ENCODE data around the gene RYR2. TPM values are rescaled to one million over a fixed set of nuclear protein-coding genes. Genes with fewer than 3 reads are reported as not detected.

Gene RYR2
- total and polyA plus RNA-seq, 2 of the 8 experiments (the other 6 are each of a cell fraction or from before 2014, with no cell fraction given): 1.3 to 4.4 TPM

DNA sequence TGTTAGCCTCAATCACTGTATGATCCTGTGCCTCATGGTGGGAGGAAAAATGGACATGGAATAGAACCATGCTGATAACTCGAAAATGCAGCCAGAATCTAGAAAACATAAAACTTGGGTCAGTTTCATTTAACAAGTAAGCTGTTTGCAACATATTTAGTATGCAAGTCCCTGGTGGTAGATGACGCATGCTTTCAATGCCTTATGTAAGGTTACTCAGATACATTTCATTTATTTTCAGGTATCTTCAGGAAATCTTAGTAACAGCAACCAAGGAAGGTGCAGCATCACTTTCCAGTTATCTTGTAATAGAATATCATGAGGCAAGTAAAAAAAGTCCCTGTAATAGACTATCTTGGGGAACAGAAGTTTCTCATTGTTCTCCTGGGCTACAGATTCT, 92.9 kb downstream of the RYR2 start:
- no peak for FAIRE-seq
- no peak overlapping the region for H4K8ac ChIP-seq (ENCODE audit: extremely low read depth, insufficient read depth, low read length)
- CTCF ChIA-PET (ENCODE audit: partially characterized antibody): interaction anchor here (1.0 to 1.1 kb wide), 2 partner anchors 9 to 99 kb away, joined by 4 read pairs; no protein-coding TSS in a partner anchor
- TF ChIP-seq SAP30 (IDR thresholded peaks at IDR 0.05; ENCODE audit: insufficient read depth, insufficient replicate concordance, low read length) (no peak), FOSL1 (IDR thresholded peaks at IDR 0.05; ENCODE audit: insufficient read depth, low read depth, low read length) (no peak), RFX5 (IDR thresholded peaks at IDR 0.05; ENCODE audit: borderline replicate concordance, low read depth, low read length) (no peak), ZNF274 (IDR thresholded peaks at IDR 0.05; ENCODE audit: borderline replicate concordance, extremely low read depth, low read length) (no peak)
- TF ChIP-seq, protein P1, sequence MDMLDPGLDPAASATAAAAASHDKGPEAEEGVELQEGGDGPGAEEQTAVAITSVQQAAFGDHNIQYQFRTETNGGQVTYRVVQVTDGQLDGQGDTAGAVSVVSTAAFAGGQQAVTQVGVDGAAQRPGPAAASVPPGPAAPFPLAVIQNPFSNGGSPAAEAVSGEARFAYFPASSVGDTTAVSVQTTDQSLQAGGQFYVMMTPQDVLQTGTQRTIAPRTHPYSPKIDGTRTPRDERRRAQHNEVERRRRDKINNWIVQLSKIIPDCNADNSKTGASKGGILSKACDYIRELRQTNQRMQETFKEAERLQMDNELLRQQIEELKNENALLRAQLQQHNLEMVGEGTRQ (IDR thresholded peaks at IDR 0.05; ENCODE audit: low read length): no peak

More for the DNA sequence above, 92.9 kb downstream of the RYR2 start:
- H3K36me3 ChIP-seq (ENCODE audit: control insufficient read depth in 2 of 4, insufficient read depth in 4 of 4, low read length in 3 of 4): no peaks in the 10 kb centered on the region; a peak in 1 of 8 replicates
- H3K18ac ChIP-seq (ENCODE audit: extremely low read depth, low read length): no peak overlapping the region
- H3K9me3 ChIP-seq (ENCODE audit: insufficient read depth in 2 of 2, low read depth in 1 of 2, low read length in 1 of 2): peaks cover 9 to 14% of the 10 kb centered on the region in 2 experiments; a peak in 2 of 4 replicates
- no peak overlapping the region for H4K91ac ChIP-seq (replicated peaks; ENCODE audit: insufficient read length, low read length)
- no peak for DNase-seq (ENCODE audit: low read depth in 1 of 2, low spot score in 2 of 2)
- H2BK20ac ChIP-seq (ENCODE audit: low read length): no peak overlapping the region
- H2BK12ac ChIP-seq (ENCODE audit: low read depth, low read length): no peak overlapping the region
- no peak overlapping the region for H3K4ac ChIP-seq (replicated peaks; ENCODE audit: insufficient read length, low read depth, low read length)
- POLR2A ChIA-PET (ENCODE audit: partially characterized antibody): no interaction called here
- no peaks in the 10 kb centered on the region for H4K20me1 ChIP-seq (replicated peaks in 1 of 2; ENCODE audit: control insufficient read depth in 1 of 2, insufficient read depth in 2 of 2, low read length in 2 of 2)
- no peak overlapping the region for H3K4me3 ChIP-seq (ENCODE audit: extremely low read depth in 1 of 4, insufficient read depth in 2 of 4, low read depth in 3 of 4, low read length in 4 of 4)
- no peak overlapping the region for H3K9ac ChIP-seq (replicated peaks in 1 of 4; ENCODE audit: extremely low read depth in 1 of 4, low read depth in 3 of 4, low read length in 3 of 4)
- H3K27ac ChIP-seq (ENCODE audit: low read depth, low read length): no peak overlapping the region
- H3K23ac ChIP-seq (ENCODE audit: insufficient read length): no peak overlapping the region
- H3K23me2 ChIP-seq (ENCODE audit: low read depth, low read length): no peaks in the 10 kb centered on the region
- H3K79me2 ChIP-seq (ENCODE audit: control insufficient read depth in 1 of 2, insufficient read depth in 2 of 2, low read length in 2 of 2): no peaks in the 10 kb centered on the region
- no peaks in the 10 kb centered on the region for H3K27me3 ChIP-seq (replicated peaks in 1 of 4; ENCODE audit: control insufficient read depth in 3 of 4, extremely low read depth in 1 of 4, insufficient read depth in 3 of 4, low read length in 3 of 4)
- H2BK5ac ChIP-seq (ENCODE audit: low read depth, low read length): no peak overlapping the region
- no peak overlapping the region for H3K56ac ChIP-seq (replicated peaks; ENCODE audit: insufficient read length, low read depth, low read length)
- no peak overlapping the region for H2BK15ac ChIP-seq (ENCODE audit: low read length)
- H2AK5ac ChIP-seq (ENCODE audit: low read depth, low read length): no peak overlapping the region
- no peak overlapping the region for H2BK120ac ChIP-seq (replicated peaks; ENCODE audit: low read depth, low read length)
- H3K14ac ChIP-seq (ENCODE audit: insufficient read length): no peak overlapping the region
- H3K4me1 ChIP-seq (replicated peaks in 1 of 4; ENCODE audit: control insufficient read depth in 3 of 4, insufficient read depth in 4 of 4, low read length in 3 of 4): no peaks in the 10 kb centered on the region
- 92% methylated on average over 2 of the region's 2 CpGs; no CpG with 5 or more reads in 1 of the 2 experiments for whole genome bisulfite sequencing, 2 experiments (ENCODE audit: extremely low coverage in 1 of 2, insufficient coverage in 1 of 2, insufficient read length in 1 of 2, insufficient replicate concordance in 2 of 2, low coverage in 1 of 2, low lambda C conversion rate in 2 of 2, missing lambda C conversion rate in 1 of 2)
- H4K5ac ChIP-seq (ENCODE audit: insufficient read length, low read depth, low read length): no peak overlapping the region
- no peak overlapping the region for H3K4me2 ChIP-seq (ENCODE audit: insufficient read depth in 1 of 2, low read depth in 2 of 2, low read length in 2 of 2)
- no peak overlapping the region for H2AFZ ChIP-seq (ENCODE audit: low read length)
- no peaks in the 10 kb centered on the region; the same call in 1 of the 2 replicates for H3K79me1 ChIP-seq (ENCODE audit: low read depth, low read length)
